T-helper 2 cell treated with Interferon-gamma antibody and Interleukin-4, amounts not matched to agents 5 μg/mL and 100 μg/mL, for 36 hours (primary cell): ENCODE measurements around the gene SLC39A6.

Experiments used
- DNase-seq: peaks from one replicate; pipeline ENCODE4 v3.0.0; 2021; ENCODE audit warnings: low spot score
- H3K27ac Mint-ChIP-seq: one replicate; pipeline ENCODE4 v1.8.0; 2021; ENCODE audit warnings: mild to moderate bottlenecking, mixed read lengths
- H3K27me3 Mint-ChIP-seq: one replicate; pipeline ENCODE4 v1.8.0; 2021; ENCODE audit warnings: low read depth, mixed read lengths
- H3K36me3 Mint-ChIP-seq: one replicate; pipeline ENCODE4 v1.8.0; 2021; ENCODE audit warnings: low read depth, mixed read lengths
- H3K4me1 Mint-ChIP-seq: one replicate; pipeline ENCODE4 v1.8.0; 2021; ENCODE audit warnings: low read depth, mixed read lengths
- H3K4me3 Mint-ChIP-seq: one replicate; pipeline ENCODE4 v1.8.0; 2022; ENCODE audit warnings: mild to moderate bottlenecking, moderate library complexity, mixed read lengths
- H3K9me3 Mint-ChIP-seq: one replicate; pipeline ENCODE4 v1.8.0; 2021; ENCODE audit warnings: mixed read lengths

Gene SLC39A6

DNA sequence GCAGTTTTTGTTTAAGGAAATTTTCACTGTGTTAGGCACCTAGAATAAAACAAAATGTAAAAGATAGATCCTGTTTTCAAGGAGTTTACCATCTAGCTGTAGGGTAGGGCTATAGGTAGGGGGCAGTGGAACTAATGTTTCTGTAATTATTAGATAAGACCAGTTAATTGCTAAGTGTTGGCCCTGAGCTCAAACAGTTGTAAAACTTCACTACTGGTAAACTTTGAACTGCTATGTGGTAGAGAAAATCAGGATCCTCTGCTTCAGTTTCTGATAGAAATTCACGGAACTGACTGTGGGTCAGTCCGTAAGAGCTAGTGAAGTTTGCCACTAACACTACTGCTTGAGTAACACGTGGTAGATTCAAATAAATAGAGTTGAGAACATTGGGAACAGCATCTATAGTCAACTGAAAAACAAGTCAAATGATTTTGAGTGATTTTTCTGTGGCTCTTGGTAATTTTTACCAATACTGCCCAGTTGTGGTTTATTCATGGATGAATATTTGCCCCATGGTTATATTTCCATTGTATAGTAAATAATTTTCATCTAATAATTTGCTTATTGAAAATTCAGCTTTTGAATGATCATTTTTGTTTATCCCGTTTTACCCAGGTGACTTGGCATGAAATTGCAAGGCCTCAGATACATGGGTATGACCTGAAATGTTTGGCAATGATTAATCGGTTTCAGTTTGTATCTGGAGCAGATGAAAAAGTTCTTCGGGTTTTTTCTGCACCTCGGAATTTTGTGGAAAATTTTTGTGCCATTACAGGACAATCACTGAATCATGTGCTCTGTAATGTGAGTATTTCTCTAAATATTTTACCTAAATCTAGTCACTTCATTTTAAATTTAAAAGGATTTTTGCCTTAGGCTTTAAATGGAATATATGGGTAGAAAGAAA is 27.0 kb upstream of the SLC39A6 start:
- no peak for DNase-seq
- no peak overlapping the region for H3K27ac Mint-ChIP-seq
- no peaks in the 10 kb centered on the region for H3K9me3 Mint-ChIP-seq
- H3K27me3 Mint-ChIP-seq, result no peaks in the 10 kb centered on the region
- peaks cover 7% of the 10 kb centered on the region for H3K4me1 Mint-ChIP-seq
- H3K4me3 Mint-ChIP-seq, result no peak overlapping the region
- peaks cover 46% of the 10 kb centered on the region for H3K36me3 Mint-ChIP-seq

DNA sequence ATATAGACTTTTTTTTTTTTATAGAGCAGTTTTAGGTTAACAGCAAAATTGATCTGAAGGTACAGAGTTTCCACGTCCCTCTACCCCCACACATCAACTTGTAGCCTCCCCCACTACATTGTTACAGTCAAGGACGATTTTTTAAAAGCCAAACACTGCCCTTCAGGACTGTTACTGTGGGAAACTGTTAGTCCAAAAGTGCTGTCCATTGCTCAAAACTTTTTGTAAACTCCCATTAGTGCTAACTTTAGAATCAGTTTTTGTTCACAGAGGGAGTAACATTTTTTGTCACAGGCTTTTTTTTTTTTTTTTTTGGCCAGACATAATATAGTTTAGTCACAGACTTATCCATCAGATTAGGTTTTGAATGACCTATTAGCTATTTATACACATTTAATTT is 24.6 kb upstream of the SLC39A6 start:
- Mint-ChIP-seq H3K9me3 (no peaks in the 10 kb centered on the region), H3K27me3 (no peaks in the 10 kb centered on the region), H3K36me3 (peaks cover 50% of the 10 kb centered on the region), H3K4me3 (no peak overlapping the region), H3K27ac (no peak overlapping the region), H3K4me1 (peaks cover 13% of the 10 kb centered on the region)
- no peak for DNase-seq

DNA sequence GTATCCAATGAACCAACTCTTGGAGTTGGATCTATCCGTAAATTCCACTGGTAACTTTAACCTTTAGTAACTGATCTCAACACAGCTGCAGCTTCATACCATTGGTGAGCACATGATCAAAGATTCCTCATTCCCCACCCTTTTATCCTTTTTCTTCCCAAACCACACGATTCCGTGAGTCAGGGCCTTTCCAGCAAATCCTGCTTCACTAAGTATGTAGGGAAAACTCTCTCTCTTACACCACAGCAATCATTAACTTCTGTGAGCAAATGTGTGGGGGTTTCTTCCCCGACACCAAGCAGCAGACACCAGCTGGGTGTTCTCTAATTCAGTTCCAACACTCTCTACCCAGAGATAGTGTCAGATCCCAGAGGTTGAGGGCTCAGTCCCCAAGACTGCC is 24.1 kb upstream of the SLC39A6 start:
- DNase-seq, result no peak
- H3K4me1 Mint-ChIP-seq, result peaks cover 13% of the 10 kb centered on the region
- no peaks in the 10 kb centered on the region for H3K27me3 Mint-ChIP-seq
- H3K4me3 Mint-ChIP-seq, result no peak overlapping the region
- H3K9me3 Mint-ChIP-seq, result no peaks in the 10 kb centered on the region
- H3K27ac Mint-ChIP-seq, result no peak overlapping the region
- peaks cover 49% of the 10 kb centered on the region for H3K36me3 Mint-ChIP-seq

DNA sequence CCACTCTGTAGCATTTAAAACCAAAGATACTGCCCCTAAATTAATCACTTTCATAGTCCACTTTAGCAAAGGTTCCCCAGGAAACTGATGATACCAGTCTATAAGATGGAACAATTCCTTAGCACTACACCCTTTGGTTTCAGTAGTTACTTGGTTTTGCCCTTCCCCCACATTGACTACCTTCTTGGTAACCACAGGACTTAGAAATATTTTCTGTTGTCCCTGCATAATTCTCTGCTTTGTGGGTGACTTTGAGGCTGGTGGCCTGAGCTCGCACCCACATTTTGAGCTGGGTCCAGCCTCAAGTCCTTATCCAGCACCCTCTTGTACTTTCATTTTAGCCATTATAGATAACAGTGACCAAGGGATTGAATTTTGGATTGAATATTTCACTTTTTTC is 23.6 kb upstream of the SLC39A6 start:
- DNase-seq, result no peak
- Mint-ChIP-seq H3K9me3 (no peaks in the 10 kb centered on the region), H3K36me3 (peaks cover 52% of the 10 kb centered on the region), H3K27me3 (no peaks in the 10 kb centered on the region), H3K27ac (no peak overlapping the region), H3K4me3 (no peak overlapping the region), H3K4me1 (peaks cover 13% of the 10 kb centered on the region)

DNA sequence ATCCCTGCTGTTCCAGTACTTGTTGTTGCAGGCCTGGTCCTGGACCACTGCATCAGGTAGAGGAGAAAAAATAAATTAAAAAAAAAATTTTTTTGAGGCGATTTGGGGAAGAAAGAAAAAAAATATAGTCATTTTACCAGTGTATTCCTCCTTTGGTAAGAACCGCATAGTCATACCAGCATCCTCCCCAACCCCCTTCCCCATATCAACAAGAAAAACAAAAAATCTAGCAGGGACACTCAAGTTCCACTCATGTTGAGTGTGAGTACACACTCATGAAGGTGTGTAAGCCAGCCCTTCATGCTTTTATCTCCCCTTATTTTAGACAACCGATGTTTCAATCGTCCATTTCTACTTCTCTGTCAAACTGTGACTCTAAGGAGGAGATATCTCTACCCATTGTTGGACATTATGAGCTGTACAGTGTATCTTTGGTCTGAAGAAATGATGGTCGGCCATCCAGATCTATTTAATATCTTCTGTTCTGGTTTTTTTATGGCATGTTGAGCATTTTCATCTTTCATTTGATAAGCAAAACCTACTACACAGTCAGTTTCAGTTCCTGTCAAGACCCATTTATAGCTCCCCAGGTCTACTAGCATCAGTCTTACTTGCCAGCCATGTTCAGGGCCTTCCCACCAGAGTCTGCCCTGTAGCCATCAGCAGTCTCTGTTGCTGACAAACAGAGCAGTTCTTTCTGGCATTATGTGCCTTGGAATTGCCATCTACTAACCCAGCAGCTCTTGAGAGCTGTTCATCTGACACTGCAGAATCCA is 20.6 kb upstream of the SLC39A6 start:
- Mint-ChIP-seq H3K9me3 (no peaks in the 10 kb centered on the region), H3K36me3 (peaks cover 53% of the 10 kb centered on the region), H3K27me3 (no peaks in the 10 kb centered on the region), H3K4me1 (peaks cover 10% of the 10 kb centered on the region), H3K4me3 (no peak overlapping the region), H3K27ac (no peak overlapping the region)
- DNase-seq, result no peak

DNA sequence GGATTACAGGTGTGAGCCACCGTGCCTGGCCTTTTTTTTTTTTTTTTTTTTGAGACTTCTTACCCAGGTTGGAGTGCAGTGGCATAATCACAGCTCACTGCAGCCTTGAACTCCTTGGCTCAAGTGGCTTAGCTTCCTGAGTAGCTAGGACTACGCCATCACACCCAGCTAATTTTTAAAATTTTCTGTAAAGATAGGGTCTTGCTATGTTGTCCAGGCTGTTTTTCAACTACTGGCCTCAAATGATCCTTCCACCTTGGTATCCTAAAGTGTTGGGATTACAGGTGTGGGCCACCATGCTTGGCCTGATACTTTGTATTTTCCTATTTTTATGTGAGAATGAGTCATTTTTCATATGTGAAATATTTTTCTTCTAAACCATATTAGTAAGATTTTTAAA is 14.3 kb upstream of the SLC39A6 start:
- Mint-ChIP-seq H3K9me3 (no peaks in the 10 kb centered on the region), H3K4me3 (no peak overlapping the region), H3K27me3 (no peaks in the 10 kb centered on the region), H3K4me1 (peaks cover 5% of the 10 kb centered on the region), H3K36me3 (peaks cover 49% of the 10 kb centered on the region), H3K27ac (no peak overlapping the region)
- DNase-seq, result no peak

DNA sequence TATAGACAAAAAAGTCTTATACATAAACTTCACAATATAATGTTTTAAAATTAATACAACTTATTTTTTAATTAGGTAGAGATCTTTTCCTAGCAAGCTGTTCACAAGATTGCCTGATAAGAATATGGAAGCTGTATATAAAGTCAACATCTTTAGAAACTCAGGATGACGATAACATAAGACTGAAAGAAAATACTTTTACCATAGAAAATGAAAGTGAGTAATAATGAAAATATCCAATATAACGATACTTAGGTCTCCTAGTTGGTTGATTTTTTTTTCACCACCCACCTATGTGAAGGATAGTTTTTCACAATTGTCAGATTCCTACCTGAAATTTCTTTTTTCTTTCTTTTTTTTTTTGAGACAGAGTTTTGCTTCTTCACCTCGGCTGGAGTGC is 13.6 kb upstream of the SLC39A6 start:
- peaks cover 5% of the 10 kb centered on the region for H3K4me1 Mint-ChIP-seq
- no peaks in the 10 kb centered on the region for H3K9me3 Mint-ChIP-seq
- peaks cover 48% of the 10 kb centered on the region for H3K36me3 Mint-ChIP-seq
- H3K4me3 Mint-ChIP-seq, result no peak overlapping the region
- no peaks in the 10 kb centered on the region for H3K27me3 Mint-ChIP-seq
- no peak overlapping the region for H3K27ac Mint-ChIP-seq
- no peak for DNase-seq

DNA sequence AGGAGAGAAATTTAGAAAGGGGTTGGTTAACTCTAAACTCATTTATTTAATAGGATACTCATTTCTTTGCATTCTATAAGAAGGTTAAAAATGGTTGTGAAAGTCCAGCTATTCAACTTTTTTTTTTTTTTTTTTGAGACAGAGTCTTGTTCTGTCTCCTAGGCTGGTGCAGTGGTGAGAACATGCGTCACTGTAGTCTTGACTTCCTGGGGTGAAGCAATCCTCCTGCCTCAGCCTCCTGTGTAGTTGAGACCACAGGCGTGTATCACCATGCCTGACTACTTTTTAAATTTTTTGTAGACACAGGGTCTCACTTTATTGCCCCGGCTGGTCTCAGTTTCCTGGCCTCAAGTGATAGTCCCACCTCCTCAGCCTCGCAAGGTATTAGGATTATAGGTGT is 12.4 kb upstream of the SLC39A6 start:
- Mint-ChIP-seq H3K36me3 (peaks cover 55% of the 10 kb centered on the region), H3K9me3 (no peaks in the 10 kb centered on the region), H3K27ac (no peak overlapping the region), H3K4me1 (peaks cover 5% of the 10 kb centered on the region), H3K27me3 (no peaks in the 10 kb centered on the region), H3K4me3 (no peak overlapping the region)
- no peak for DNase-seq

DNA sequence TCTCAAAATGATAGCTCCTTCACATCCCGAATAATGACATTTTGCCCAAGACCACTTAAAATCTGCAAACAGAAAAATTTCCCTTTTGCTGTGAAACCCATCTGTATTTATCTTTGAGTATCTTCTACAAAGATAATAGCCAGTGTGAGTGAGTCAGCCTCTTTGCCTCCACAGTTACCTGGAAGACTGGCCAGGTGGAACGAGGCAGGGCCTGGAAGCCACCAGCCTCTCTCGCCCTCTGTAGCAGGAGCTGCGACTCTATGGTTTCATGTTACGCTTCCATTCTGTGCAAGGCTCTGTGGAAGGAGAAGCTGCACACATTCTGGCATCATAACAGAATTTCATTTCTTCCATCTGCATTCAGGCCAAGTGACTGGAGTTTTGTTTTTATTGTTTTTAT is 10.1 kb upstream of the SLC39A6 start:
- Mint-ChIP-seq H3K9me3 (no peaks in the 10 kb centered on the region), H3K27ac (no peak overlapping the region), H3K36me3 (peaks cover 50% of the 10 kb centered on the region), H3K4me1 (peaks cover 11% of the 10 kb centered on the region), H3K27me3 (no peaks in the 10 kb centered on the region), H3K4me3 (no peak overlapping the region)
- no peak for DNase-seq

DNA sequence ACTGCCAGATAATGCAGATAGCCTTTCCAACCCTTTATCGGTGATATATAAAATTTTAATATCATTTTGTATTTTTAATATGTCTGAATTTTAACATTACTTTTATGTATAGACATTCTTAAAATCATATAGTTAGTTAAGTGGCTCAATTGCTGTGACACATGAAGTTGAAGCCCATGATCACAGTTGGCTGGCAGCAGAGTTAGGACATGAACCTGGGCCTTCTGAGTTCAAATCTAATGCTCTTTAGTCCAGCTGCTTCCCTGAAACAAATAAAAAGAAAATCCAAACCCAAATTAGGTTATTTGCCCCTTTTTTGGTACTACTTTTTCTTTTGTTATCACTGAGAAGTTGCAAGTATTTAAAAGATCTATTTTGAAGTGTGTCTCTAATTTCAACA is 6.1 kb upstream of the SLC39A6 start:
- no peak overlapping the region for H3K4me3 Mint-ChIP-seq
- no peak overlapping the region for H3K27ac Mint-ChIP-seq
- H3K36me3 Mint-ChIP-seq, result peaks cover 41% of the 10 kb centered on the region
- H3K27me3 Mint-ChIP-seq, result no peaks in the 10 kb centered on the region
- peaks cover 28% of the 10 kb centered on the region for H3K4me1 Mint-ChIP-seq
- DNase-seq, result no peak
- no peaks in the 10 kb centered on the region for H3K9me3 Mint-ChIP-seq

DNA sequence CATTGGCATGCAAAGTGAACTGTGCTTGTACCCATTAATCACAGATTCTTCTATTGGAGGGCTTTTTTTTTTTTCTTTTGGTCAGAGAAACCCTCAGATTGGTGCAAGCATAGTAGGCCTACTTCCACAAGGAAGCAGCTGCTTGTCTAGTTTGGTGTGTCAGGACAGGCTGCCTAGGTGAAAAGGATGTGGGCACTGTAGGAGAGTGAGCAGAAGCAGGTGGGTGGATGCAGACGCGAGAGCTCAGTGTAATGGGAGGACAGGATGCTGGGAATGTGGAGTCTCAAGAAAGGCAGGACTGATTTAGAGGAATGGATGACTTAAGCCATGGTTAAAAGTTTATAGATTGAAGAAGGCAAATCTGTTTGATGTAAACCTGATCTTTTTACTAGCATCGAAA is 3.6 kb upstream of the SLC39A6 start:
- H3K27ac Mint-ChIP-seq, result peak overlapping the region; percentile 41
- H3K36me3 Mint-ChIP-seq, result peaks cover 30% of the 10 kb centered on the region
- peaks cover 34% of the 10 kb centered on the region for H3K4me1 Mint-ChIP-seq
- H3K27me3 Mint-ChIP-seq, result no peaks in the 10 kb centered on the region
- DNase-seq, result no peak
- peak overlapping the region; percentile 58 for H3K4me3 Mint-ChIP-seq
- no peaks in the 10 kb centered on the region for H3K9me3 Mint-ChIP-seq

DNA sequence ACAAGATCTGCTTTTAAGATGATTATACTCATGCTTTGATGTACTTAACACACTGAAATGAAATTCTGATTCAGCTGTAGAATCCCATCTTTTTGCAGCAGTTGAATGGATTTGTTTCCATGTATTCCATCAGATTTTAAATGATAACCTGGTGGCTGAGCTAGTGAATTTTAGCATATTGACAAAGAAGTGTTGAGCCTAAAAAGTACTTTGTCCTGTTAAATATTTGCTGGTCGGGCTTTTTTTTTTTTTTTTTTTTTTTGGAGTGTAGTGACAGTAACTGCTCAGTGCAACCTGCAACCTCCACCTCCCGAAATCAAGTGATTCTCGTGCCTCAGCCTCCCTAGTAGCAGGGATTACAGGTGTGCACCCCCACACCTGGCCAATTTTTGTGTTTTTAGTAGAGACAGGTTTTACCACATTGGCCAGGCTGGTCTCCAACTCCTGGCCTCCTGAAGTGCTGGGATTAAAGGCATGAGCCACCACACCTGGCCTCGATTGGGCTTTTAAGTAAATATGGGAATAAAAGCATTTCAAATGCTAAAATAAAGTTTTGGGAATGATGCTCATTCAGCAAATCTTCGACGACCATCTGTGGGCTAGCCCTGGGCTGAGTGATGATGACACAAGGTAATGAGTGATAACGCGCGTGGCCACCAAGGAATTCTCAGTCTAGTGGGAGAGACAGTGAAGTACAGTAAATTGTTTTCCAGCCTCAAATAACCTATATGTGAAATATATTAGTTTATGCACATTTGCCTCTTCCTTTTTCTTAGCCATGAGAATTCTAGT is 2.7 kb upstream of the SLC39A6 start:
- Mint-ChIP-seq H3K4me3 (peak overlapping the region; percentile 58), H3K36me3 (peaks cover 21% of the 10 kb centered on the region), H3K27ac (peak overlapping the region; percentile 41), H3K27me3 (no peaks in the 10 kb centered on the region), H3K9me3 (no peaks in the 10 kb centered on the region), H3K4me1 (peaks cover 39% of the 10 kb centered on the region)
- DNase-seq, result no peak

DNA sequence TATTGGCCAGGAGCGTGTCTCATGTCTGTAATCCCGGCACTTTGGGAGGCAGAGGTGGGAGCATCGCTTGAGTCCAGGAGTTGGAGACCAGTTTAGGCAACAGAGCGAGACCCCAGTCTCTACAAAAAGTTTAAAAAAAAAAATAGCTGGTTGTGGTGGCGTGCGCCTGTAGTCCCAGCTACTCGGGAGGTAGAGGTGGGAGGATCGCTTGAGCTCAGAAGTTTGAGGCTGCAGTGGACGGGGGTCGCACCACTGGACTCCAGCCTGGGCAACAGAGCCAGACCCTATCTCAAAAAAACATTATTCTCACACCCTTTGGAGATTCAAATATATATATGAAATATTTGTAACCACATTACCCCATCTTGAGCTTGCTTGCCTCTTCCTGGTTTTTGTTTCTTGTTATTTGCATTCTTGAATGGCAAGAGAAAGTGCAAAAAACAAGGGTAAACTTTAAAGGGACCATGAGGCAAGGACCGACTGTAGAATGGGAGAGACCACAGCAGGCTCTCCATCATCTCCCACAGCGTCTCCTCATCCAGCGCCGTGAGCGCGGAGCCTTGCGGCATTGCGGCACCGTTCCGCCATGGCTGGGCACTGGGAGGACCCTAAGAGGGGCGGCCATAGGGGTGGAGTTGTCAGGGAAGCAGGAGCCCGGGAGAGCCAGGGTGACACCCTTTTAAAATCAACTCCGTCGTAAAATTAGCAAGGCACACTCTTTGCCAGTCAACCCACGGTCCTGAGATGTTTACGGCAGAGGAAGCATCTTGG is 1.9 kb upstream of the SLC39A6 start:
- DNase-seq, result no peak
- H3K27me3 Mint-ChIP-seq, result no peaks in the 10 kb centered on the region
- peaks cover 15% of the 10 kb centered on the region for H3K36me3 Mint-ChIP-seq
- H3K4me3 Mint-ChIP-seq, result peak overlapping the region; percentile 95
- H3K4me1 Mint-ChIP-seq, result peaks cover 44% of the 10 kb centered on the region
- H3K27ac Mint-ChIP-seq, result peak overlapping the region; percentile 95
- no peaks in the 10 kb centered on the region for H3K9me3 Mint-ChIP-seq
